ENCODE data around the gene DENND4B. TPM values are rescaled to one million over a fixed set of nuclear protein-coding genes. Genes with fewer than 3 reads are reported as not detected.
A peak's percentile ranks its signal among the peaks of the same experiment; 100 is the strongest.

The DENND4B gene
- total RNA-seq, 2 experiments from 2014 or later = 124 to 130 TPM

DNA sequence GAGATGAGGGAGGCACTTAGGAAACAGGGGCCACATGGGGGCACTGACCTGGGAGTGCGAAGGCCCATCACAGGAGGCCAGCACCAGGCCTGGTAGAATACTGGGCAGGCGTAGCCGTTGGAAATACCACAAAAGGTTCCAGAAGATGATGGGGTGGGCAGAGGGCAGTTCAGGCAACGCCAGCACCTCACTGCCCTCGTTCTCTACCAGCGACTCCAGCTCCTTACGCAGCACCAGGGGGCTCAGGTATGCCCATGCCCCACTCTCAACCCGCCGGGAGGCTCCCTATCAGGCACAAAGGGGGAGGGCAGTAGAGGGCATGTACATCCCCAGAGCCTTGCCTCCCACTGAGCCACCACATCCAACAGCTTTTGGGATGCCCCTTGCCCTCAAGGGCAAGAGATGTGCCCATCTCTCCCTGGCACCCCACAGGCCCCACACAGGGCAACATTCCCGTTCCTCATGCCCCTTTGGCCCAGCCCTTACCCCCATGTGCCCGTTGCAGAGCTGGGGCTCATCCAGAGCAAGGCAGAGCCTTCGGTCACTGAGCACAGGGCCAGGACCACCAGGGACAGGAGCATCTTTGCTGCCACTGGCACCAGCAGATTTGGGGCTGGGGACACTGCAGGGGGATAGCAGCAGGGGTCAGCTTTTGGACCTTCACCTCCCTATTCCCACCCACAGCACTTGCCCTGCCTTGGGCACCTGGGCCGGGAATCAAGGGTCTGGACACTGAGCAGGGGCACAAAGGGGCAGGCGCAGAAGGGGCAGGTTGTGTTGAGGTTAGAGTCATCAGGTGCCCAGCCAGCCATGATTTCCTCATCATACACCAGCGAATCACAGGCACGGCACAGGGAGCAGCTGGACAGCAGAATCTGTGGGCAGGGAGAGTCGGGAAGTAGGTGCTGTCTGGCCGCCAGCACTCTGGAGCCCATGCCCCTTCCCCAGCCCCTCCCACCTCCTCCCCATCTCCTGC lies 14.1 kb downstream of the DENND4B start:
- no peaks in the 10 kb centered on the region for H3K9me3 Mint-ChIP-seq
- CTCF ChIA-PET = no interaction called here
- peaks cover 32% of the 10 kb centered on the region for H3K36me3 Mint-ChIP-seq (ENCODE audit: low read depth)
- no peak for DNase-seq
- intact Hi-C loops (cut with micrococcal nuclease) = no loop called here
- no peak overlapping the region for H3K4me3 Mint-ChIP-seq
- H3K27me3 Mint-ChIP-seq (ENCODE audit: low read depth) = no peaks in the 10 kb centered on the region
- peaks cover 6% of the 10 kb centered on the region for H3K4me1 Mint-ChIP-seq (ENCODE audit: low read depth)
- H3K27ac Mint-ChIP-seq = no peak overlapping the region

DNA sequence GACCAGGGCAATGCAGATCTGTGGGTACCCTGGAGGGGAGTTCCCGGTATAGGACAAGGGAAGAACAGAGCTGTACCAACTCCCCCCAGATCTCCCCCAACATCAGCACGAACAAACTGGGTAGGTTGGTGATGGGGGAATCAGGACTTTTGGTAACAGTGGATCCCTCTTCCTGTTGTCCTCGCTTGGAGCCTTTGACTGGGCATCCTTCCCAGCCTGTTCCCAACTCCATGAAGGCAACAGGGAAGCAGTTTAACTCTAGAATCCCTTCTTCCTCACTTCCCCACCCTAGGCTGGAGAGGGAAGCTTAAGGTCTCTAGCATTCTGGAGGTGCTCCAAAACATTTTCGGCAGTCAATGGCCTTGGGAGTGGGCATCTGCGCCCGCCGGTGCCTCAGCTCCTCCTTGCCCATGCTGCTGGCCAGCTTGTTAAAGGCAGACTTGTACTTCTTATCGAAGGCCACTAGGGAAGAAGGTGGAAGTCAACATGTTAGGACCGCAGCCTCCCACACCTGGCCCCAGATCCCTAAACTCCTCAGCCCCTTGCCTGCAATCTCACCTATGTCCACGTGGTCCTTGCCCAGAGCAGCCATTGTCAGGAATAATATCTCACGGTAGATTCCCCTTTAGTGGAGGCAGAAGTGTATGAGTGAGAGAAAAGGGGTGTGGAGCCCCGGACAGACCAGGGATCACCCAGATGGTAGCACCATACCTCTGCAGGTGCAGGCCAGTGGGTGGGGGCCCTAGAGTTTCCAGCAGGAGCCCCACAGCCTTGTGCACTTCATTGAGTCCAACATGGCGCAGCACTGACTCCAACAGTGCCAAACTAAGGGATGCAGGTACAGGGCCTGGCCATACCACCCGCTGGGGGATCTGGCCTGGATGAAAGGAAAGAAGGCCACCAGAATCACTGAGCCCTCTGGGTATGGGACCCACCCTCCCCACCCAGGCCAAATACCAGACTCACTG lies 16.3 kb downstream of the DENND4B start:
- H3K27ac Mint-ChIP-seq = no peak overlapping the region
- peaks cover 6% of the 10 kb centered on the region for H3K4me1 Mint-ChIP-seq (ENCODE audit: low read depth)
- peaks cover 18% of the 10 kb centered on the region for H3K36me3 Mint-ChIP-seq (ENCODE audit: low read depth)
- intact Hi-C loops (cut with micrococcal nuclease) = no loop called here
- DNase-seq = no peak
- H3K4me3 Mint-ChIP-seq = no peak overlapping the region
- no peaks in the 10 kb centered on the region for H3K9me3 Mint-ChIP-seq
- CTCF ChIA-PET = interaction anchor here (0.6 to 1.3 kb wide), 3 partner anchors 14 to 282 kb away, joined by 3 to 5 read pairs (median 3); partner anchors contain the start of gene RAB13
- H3K27me3 Mint-ChIP-seq (ENCODE audit: low read depth) = no peaks in the 10 kb centered on the region

DNA sequence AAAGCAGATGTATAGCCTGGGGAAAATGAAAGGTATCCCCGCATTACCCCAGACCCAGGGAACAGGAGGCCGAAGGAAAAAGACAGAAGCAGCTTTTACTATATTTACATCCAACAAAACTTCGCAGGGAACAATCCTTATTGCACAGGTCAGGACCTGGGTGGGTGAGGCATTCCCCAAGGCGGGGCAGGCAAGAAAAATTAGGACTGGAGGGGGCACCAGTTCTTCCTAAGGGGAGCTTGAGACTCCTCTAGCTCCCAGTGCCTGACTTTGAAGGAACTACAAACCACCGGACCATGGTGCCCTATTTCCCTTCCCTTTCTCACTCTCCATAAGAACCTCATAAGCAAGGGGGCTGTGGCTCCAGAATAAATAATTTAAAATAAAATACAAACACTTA lies 17.1 kb downstream of the DENND4B start:
- no peak for DNase-seq
- H3K27me3 Mint-ChIP-seq (ENCODE audit: low read depth) = no peaks in the 10 kb centered on the region
- H3K4me1 Mint-ChIP-seq (ENCODE audit: low read depth) = peaks cover 6% of the 10 kb centered on the region
- CTCF ChIA-PET = interaction anchor here (0.6 to 1.3 kb wide), 4 partner anchors 15 to 281 kb away, joined by 3 to 5 read pairs (median 4); partner anchors contain the start of gene RAB13
- no peak overlapping the region for H3K27ac Mint-ChIP-seq
- peaks cover 14% of the 10 kb centered on the region for H3K36me3 Mint-ChIP-seq (ENCODE audit: low read depth)
- H3K9me3 Mint-ChIP-seq = no peaks in the 10 kb centered on the region
- intact Hi-C loops (cut with micrococcal nuclease) = no loop called here
- H3K4me3 Mint-ChIP-seq = no peak overlapping the region

DNA sequence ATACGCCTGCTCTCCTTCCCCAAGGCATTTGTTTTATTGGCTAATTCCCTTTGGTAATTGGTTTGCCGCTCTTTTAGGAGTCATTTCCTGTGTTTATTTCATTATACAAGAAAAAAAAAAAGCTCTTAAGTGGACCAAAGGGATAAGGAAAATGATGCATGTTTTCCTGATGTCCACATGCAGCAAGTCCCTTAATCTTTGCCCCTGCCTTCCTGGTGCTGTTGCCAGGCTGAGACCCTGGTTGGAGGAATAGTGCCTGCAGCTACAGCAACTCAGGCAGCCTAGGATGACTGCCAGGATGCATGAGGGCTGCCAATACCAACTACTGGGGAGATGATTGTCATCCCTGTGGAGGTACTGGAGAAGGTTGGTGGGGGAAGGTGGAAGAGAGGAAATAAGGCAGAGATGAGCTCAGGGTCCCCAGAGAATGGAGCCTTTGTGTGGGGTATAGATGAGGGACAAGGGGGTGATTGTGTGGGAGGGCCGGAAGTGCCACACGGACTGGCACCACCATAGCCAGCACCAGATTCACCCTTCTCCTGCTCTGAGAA lies 17.7 kb downstream of the DENND4B start:
- peak overlapping the region; percentile 9 for H3K27ac Mint-ChIP-seq
- H3K4me3 Mint-ChIP-seq = no peak overlapping the region
- no peak for DNase-seq
- no peaks in the 10 kb centered on the region for H3K27me3 Mint-ChIP-seq (ENCODE audit: low read depth)
- peaks cover 12% of the 10 kb centered on the region for H3K36me3 Mint-ChIP-seq (ENCODE audit: low read depth)
- intact Hi-C loops (cut with micrococcal nuclease) = no loop called here
- H3K9me3 Mint-ChIP-seq = no peaks in the 10 kb centered on the region
- CTCF ChIA-PET = interaction anchor here (0.6 to 1.3 kb wide), 4 partner anchors 32 to 370 kb away, joined by 3 to 5 read pairs (median 4); partner anchors contain the start of gene RAB13
- H3K4me1 Mint-ChIP-seq (ENCODE audit: low read depth) = peaks cover 8% of the 10 kb centered on the region

GRCh38 chr1:153928245-153928644 lies 18.3 kb downstream of the DENND4B start:
- Mint-ChIP-seq H3K27me3 (ENCODE audit: low read depth) (no peaks in the 10 kb centered on the region), H3K4me1 (ENCODE audit: low read depth) (peaks cover 9% of the 10 kb centered on the region), H3K4me3 (no peak overlapping the region), H3K9me3 (no peaks in the 10 kb centered on the region), H3K27ac (peak overlapping the region; percentile 9), H3K36me3 (ENCODE audit: low read depth) (peaks cover 10% of the 10 kb centered on the region)
- CTCF ChIA-PET = interaction anchor here (0.6 to 0.7 kb wide), 2 partner anchors 293 to 370 kb away, joined by 4 read pairs; no protein-coding TSS in a partner anchor
- intact Hi-C loops (cut with micrococcal nuclease) = no loop called here
- no peak for DNase-seq

DNA sequence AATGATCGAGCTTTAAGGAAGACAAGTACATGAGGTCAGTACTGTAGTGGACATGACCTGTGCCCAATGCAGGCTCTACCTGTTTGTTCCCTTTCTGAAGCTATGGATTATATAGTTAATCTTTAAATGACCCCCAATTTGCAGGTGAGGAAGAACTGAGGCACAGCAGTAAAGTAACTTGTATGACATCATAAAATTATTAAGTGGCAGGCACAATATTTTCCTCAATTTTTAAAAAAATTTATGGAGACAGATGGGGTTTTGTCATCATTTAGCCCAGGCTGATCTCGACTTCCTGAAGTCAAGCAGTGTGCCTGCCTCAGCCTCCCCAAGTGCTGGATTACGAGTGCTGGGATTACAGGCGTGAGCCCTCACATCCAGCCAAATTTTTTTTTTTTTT lies 20.1 kb downstream of the DENND4B start:
- DNase-seq = no peak
- peaks cover 4% of the 10 kb centered on the region for H3K36me3 Mint-ChIP-seq (ENCODE audit: low read depth)
- H3K4me3 Mint-ChIP-seq = no peak overlapping the region
- intact Hi-C loops (cut with micrococcal nuclease) = no loop called here
- H3K27me3 Mint-ChIP-seq (ENCODE audit: low read depth) = no peaks in the 10 kb centered on the region
- CTCF ChIA-PET = interaction anchor here (0.7 to 1.1 kb wide), 2 partner anchors 21 to 33 kb away, joined by 3 read pairs; no protein-coding TSS in a partner anchor
- H3K27ac Mint-ChIP-seq = no peak overlapping the region
- no peaks in the 10 kb centered on the region for H3K9me3 Mint-ChIP-seq
- peaks cover 11% of the 10 kb centered on the region for H3K4me1 Mint-ChIP-seq (ENCODE audit: low read depth)

GRCh38 chr1:153922972-153923925 lies 23.3 kb downstream of the DENND4B start, which contains the start of gene GATAD2B:
GATAD2B (minus strand) TSS chr1:153922972; CDS start chr1:153828347, 94,625 bp downstream.
- peaks cover 36% of the 10 kb centered on the region for H3K4me1 Mint-ChIP-seq (ENCODE audit: low read depth)
- DNase-seq = peak; percentile 100
- H3K36me3 Mint-ChIP-seq (ENCODE audit: low read depth) = peaks cover 3% of the 10 kb centered on the region
- H3K27ac Mint-ChIP-seq = peak within 1 kb of the TSS; percentile 94
- H3K4me3 Mint-ChIP-seq = peak within 1 kb of the TSS; percentile 81
- CTCF ChIA-PET = interaction anchor here (0.6 to 1.9 kb wide), 6 partner anchors 22 to 353 kb away, joined by 3 to 5 read pairs (median 4); partner anchors contain the start of gene DENND4B
- H3K27me3 Mint-ChIP-seq (ENCODE audit: low read depth) = no peaks in the 10 kb centered on the region
- H3K9me3 Mint-ChIP-seq = no peaks in the 10 kb centered on the region
- intact Hi-C loops (cut with micrococcal nuclease) = loop anchor here (1.0 to 2.0 kb wide), 12 partner anchors 22 to 290 kb away; partner anchors contain the start of genes CREB3L4, CRTC2, JTB and RPS27

- intact Hi-C loops (cut with micrococcal nuclease) = loop anchor here (2.0 kb wide), 1 partner anchor 74 kb away; no protein-coding TSS in a partner anchor
- peak; percentile 75 for DNase-seq
- Mint-ChIP-seq H3K36me3 (ENCODE audit: low read depth) (peaks cover 3% of the 10 kb centered on the region), H3K4me3 (peak overlapping the region; percentile 81), H3K27me3 (ENCODE audit: low read depth) (no peaks in the 10 kb centered on the region), H3K9me3 (no peaks in the 10 kb centered on the region), H3K27ac (peak overlapping the region; percentile 94), H3K4me1 (ENCODE audit: low read depth) (peaks cover 43% of the 10 kb centered on the region)
- CTCF ChIA-PET = interaction anchor here (0.6 to 1.9 kb wide), 11 partner anchors 23 to 125 kb away, joined by 3 to 12 read pairs (median 5); partner anchors contain the start of genes DENND4B and RAB13
Observed at GRCh38 chr1:153922076-153922971, 24.2 kb downstream of the DENND4B start.

DNA sequence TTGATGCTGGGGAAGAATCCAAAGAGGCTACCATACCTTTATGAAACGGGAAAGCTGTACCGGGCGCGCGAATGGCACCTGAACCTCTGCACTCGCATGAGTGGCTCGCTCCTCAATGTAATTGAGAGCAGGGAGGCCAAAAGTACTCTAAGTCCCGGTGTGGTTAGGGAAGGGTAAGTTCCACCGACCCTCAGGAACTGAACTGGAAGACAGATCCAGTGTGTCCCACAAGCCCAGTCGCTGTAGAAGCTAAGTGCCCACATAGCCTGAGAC lies 24.8 kb downstream of the DENND4B start:
- Mint-ChIP-seq H3K27me3 (ENCODE audit: low read depth) (no peaks in the 10 kb centered on the region), H3K9me3 (no peaks in the 10 kb centered on the region), H3K4me1 (ENCODE audit: low read depth) (peaks cover 47% of the 10 kb centered on the region), H3K27ac (peak overlapping the region; percentile 83), H3K4me3 (peak overlapping the region; percentile 81), H3K36me3 (ENCODE audit: low read depth) (peaks cover 3% of the 10 kb centered on the region)
- intact Hi-C loops (cut with micrococcal nuclease) = loop anchor here (2.0 kb wide), 1 partner anchor 73 kb away; no protein-coding TSS in a partner anchor
- CTCF ChIA-PET = interaction anchor here (0.7 to 1.9 kb wide), 7 partner anchors 23 to 124 kb away, joined by 3 to 12 read pairs (median 5); partner anchors contain the start of genes JTB and RAB13
- peak; percentile 26 for DNase-seq

All from activated naive CD4-positive, alpha-beta T cell treated with anti-CD3 and anti-CD28 coated beads for 36 hours (primary cell).